GM18517 (cell line): Measurements from ENCODE around the gene EIF5.

Experiments
- ATAC-seq: cut with Tn5 transposase; IDR thresholded peaks from one replicate; pipeline ENCODE4 v1.9.1; 2021; ENCODE audit warnings: mild to moderate bottlenecking, moderate library complexity; ENCODE audit not compliant: unreplicated experiment

Gene EIF5

DNA sequence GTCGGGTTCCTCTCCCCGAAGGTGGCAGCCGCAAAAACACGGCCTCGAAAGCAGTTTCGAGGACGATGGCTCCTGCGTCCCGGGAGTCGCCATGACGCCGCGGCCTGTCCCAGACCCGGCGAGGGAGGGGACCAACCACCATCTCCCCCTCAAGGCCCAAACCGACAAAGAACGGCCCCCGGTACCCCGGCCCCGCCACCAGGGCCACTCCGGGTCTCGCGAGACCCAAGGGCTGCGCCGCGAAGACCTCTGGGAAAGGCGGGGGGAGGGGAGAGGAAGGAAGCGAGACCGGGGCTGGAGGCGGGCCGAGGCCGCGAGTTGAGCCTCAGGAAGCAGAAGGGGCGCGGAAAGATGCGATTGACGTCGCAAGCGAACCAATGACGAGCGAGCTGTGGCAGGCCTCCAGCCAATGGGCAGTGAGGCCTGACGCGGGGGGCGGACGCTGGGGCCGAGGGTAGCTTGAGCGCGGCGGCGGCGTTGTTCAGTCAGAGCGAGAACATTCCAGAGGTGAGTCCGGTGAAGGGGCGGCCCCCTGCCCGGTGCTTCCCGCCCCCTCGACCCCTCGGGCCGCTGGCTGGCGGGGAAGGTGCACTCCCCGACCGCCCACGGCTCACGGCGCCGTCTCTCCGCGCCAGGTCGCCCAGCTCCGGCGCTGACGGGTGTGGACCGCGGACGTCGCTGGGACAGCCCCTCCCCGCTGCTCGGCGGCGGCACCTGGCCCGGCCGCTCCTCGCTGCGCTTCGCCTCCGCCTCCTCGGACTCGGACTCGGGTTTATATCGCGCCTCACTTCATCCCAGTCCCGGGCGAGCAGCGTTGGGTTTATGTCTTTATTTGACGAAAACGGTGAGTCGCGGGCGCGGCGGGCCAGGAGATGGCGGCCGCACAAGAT, at the start of gene EIF5:
Gene EIF5, plus strand, starts transcription at position 484 of the 890 bp plus-strand sequence. CDS start 1,624 bp downstream, outside the sequence.
- ATAC-seq: peak; percentile 88

DNA sequence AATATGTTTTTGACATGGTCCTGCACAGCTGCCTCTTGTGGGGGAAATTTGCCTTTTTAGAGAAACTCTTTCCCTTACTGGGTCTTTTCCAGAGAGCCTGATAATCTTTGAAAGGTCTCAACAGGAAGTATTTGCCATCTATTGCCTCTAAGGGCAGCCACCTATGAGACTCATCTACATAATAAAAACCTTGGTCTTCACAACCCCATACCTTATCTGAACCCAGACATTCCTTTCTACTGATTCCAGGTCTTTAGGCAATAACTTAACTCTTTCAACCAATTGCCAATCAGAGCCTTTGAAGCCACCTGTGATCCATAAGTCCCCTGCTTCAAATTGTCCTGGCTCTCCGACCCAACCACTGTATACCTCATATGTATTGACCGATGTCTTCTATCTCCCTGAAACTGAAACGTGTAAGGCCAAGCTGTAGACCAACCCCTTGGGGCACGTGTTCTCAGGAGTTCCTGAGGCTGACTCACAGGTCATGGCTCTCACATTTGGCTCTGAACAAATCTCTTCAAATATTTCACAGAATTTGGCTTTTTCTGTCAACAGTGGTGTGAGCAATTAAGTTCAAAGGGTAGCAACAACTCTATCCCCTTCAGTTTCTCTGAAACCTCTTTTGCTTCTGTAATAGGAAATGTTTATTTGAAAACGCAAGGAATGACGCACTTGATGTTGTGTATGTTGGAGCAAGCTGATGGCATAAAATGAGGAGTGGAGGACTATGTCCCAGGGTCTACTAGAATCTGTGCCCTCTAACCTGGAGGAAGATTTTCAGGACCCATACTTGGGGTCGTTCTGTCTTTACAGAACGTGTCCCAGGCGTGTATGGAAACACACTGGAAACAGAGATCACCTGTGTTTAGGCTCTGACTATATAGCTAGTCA, 49.2 kb upstream of the EIF5 start:
- no peak for ATAC-seq

DNA sequence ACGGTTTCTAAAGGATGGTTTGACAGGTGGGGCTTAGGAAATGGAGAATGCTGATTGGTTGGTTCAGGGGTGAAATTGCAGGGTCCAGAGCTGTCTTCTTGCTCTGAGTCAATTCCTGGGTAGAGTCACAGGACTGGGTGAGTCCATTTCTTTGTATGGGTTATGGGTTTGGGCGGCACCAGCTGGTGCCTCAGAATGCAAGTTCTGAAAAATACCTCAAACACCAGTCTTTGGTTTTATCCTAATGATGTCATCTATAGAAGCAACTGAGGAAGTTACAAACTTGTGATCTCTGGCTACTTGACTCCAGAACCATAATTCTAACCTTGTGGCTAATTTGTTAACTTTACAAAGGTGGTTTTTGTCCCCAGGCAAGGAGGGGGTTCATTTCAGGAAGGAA, 47.6 kb upstream of the EIF5 start:
- ATAC-seq: no peak

DNA sequence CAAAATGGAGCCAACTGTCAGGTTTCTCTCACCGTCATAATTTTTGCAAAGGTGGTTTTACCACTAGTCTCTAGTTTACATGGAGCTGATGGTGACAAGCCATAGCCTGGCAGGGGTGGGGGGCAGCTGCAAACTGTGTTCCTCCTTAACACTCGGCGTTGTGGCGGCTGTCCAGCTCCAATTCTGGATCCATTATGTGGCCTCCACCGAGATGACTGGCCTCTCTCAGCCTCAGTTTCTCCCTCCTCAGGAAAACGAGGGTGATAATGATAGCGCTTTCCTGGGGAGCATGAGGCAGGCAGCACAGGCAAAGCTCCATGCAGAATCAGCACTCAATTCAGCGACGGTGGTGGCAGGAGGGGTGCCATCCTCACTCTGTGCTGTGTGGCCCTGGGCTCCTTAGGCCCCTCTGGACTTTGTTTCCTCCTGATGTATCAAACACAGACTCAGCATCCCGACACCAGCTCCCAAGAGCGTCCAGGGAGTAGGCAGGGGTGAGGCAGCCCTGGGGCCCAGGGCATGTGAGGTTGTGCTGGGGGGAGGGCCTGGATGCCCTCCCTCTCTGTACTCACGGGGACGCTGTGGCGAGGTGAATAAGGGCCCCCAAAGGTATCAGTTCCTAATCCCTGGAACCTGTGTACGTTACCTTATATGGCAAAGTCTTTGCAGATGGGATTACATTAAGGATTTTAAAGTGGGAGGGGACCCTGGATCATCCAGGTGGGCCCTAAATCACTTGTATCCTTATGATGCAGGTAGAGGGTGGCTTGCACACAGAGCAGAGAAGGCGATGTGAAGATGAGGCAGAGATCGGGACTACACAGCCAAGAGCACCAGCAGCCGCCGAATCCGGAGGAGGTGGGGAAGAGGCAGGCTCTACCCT, 46.8 kb upstream of the EIF5 start:
- ATAC-seq: no peak

GRCh38 chr14:103288076-103288766, 45.8 kb upstream of the EIF5 start:
- ATAC-seq: no peak

DNA sequence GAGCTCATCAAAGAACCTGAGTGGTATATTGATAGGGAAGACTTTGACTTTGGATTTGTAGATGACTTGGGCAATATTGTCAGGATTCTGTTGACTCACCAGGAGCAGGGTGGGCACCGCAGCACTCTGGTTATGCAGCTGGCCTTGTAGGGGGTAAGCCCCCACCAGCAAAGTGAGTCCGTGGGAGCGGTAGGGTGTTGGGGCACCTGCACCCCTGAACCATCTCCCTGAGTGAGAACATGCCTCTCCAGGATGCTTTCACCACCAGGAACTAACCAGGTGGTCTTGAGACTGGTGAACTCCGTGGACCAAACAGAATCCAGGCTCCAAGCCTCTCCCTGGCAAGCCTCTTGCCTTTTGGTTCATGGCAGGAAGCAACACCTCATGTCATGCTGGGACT, 44.0 kb upstream of the EIF5 start:
- ATAC-seq: no peak

GRCh38 chr14:103290494-103290893, 43.5 kb upstream of the EIF5 start:
- ATAC-seq: no peak

GRCh38 chr14:103290961-103291360, 43.1 kb upstream of the EIF5 start:
- no peak for ATAC-seq

DNA sequence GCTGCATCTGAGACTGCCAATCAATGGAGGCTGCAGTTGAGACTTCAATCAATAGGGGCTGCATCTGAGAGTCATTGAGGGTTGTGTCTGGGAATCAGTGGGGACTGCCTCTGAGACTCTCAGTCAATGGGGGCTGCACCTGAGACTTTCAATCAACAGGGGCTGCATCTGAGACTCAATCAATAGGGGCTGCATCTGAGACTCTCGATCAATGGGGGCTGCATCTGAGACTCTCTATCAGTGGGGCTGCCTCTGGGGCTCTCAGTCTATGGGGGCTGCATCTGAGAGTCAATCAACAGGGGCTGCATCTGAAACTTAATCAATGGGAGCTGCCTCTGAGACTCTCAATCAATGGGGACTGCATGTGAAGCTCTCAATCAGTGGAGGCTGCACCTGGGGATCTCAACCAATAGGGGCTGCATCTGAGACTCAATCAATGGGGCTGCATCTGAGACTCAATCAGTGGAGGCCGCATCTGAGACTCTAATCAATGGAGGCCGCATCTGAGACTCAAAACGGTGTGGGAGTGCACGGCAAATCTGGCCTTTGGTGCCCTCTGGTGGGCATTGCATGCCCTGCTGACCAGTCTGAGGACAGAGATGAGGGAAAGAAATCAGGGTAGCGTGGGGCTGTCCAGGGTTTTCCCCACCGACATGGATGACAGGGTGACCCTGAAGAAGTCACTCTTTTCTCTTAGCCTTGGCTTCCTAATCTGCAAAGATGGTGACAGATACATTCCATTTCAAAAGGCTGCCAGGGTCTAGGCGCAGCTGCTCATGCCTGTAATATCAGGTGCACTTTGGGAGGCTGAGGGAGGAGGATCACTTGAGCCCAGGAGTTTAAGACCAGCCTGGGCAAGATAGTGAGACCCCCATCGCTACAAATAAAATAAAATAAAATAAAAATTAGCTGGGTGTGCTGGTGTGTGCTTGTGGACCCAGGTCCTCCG, 41.3 kb upstream of the EIF5 start:
- peak; percentile 51 for ATAC-seq

- ATAC-seq: no peak
These were observed 40.6 kb upstream of the EIF5 start for GRCh38 chr14:103293465-103293864.

DNA sequence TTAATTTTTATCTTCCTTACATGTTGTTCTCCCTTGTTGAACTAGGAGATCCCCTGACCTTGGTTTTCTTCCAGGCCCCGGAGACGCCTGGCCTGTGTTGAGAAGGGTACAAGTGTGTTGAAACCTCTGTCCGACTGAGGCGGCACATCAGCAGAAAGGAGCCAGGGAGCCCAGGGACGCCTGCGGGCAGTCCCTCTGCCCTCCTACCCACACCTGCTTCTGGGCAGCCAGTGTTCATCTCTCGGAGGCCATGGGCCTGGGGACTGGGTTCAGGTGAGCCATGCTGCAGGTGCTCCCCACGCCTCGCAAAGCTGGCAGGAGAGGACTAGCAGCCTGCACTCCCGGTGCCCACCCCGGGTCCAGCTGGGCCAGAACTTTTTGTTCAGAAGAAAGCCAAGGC, 39.9 kb upstream of the EIF5 start:
- no peak for ATAC-seq

GRCh38 chr14:103296007-103296406, 38.0 kb upstream of the EIF5 start:
- ATAC-seq: no peak

DNA sequence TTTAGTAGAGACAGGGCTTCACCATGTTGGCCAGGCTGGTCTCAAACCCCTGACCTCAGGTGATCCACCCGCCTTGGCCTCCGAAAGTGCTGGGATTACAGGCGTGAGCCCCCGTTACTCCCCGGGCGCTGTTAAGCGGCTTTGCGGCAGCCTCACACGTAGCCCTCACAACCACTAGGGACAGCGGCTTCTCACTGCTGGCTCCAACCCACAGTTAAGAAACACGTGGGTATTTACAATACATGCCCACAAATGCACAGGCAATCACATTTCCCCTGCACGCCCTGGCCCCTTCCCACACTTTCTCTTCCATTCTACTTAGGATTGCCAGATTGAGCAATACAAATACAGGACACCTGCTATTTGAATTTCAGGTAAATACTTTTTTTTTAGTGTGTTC, 37.0 kb upstream of the EIF5 start:
- no peak for ATAC-seq

GRCh38 chr14:103298620-103299019, 35.4 kb upstream of the EIF5 start:
- no peak for ATAC-seq

DNA sequence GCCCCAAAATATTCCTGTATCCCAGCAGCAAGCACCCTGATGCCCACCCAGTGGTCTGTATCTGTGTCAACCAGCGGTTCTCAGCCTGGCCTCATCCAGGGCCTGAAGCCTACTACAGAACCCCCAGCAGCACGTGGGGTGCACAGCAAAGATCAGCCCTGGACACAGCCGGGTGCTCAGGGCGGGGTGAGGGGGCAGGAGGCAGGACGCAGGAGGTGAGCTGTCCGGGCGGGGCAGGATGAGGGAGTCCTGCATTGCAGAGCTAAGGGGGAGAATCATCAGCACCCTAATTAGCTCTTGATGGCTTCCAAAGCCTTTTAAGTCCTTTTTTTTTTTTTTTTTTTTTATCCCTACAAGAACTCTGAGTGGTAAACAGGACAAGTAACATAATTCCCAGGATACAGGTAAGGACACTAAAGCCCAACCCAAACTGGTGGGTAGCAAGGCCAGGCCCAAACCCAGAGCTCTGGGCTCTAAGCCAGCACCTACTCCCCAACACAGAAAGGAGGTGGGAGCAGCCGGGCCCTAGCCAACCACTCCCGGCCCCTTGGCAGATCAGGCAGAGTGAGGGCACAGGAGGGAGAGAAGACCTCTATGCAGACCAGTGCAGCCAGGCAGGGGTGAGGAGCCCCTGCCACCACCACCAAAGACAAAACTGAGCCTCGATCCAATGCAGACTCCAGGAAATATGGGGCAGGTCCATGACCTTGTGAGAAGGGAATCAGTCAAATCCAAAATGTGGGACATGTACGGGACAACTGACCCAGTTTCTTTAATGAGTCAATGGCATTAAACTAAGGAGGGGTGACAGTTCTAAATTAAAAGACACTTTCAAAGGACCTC, 32.3 kb upstream of the EIF5 start:
- ATAC-seq: no peak

GRCh38 chr14:103302966-103303365, 31.1 kb upstream of the EIF5 start:
- no peak for ATAC-seq

DNA sequence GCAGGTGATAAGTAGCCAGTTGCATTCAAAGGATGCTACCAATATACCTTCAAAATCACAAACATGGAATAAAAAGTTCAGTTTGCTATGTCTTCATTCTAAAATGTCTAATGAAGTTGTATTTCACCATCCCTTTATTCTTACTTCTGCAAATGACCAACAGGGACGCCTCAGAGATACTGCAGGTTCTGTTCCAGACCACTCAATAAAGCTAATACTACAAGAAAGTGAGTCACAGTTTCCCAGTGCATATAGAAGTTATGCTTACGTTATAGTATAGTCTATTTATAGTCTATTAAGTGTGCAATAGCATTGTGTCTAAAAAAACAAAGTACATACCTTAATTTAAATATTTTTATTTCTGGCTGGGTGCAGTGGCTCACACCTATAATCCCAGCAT, 29.3 kb upstream of the EIF5 start:
- ATAC-seq: no peak
